GM12874 (cell line): Measurements from ENCODE around the gene ABCF1.

Experiments used
- CTCF ChIP-seq: IDR thresholded peaks from 2 replicates; pipeline ENCODE4 v1.5.1; 2011; ENCODE audit warnings: low read depth, mild to moderate bottlenecking, control low read depth, low read length, moderate library complexity; ENCODE audit not compliant: insufficient read depth

ABCF1 gene

DNA sequence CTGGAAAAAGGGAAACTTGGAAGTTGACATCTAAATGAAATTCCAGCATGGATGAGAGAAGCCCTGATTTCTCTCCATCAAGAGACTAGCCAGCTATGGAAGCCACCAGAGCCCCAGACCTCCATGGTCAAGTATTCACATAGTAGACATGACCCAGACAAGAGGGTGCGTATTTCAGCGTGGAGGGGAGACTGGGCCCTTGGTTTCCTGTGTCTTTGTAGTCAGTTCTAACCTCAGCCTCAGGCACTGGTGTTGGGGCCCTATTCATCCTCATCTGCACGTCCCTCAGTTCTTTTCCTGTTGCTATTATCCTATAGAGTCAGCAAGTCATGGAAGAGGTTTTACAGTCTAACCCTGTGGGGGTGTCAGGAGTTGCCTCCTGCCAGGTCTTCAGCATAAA is 27.4 kb upstream of the ABCF1 start:
- no peak for TF ChIP-seq CTCF

GRCh38 chr6:30544666-30545272 is 26.5 kb upstream of the ABCF1 start:
- peak; percentile 69 for TF ChIP-seq CTCF

- no peak for TF ChIP-seq CTCF
These were observed 23.8 kb upstream of the ABCF1 start for GRCh38 chr6:30547454-30547853.

DNA sequence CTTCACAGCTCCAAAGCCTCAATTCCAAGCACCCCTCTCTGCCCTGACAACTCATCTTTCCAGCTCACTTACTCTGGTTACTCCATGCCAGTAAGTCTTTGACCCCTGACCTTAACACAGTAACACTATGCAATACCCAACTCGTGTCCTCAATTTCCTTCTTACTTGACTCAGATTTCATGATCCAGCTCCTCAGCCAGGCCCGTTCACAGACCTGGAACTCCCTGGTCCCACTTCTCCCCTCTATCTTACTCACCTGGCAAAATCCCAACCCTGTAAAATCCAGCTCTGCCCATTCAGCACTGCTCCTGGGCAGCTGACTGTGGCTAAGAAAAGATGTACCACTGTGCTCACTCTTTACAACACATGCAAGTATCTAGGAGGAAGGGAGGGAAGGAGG is 22.9 kb upstream of the ABCF1 start:
- TF ChIP-seq CTCF = no peak

GRCh38 chr6:30554404-30554803 is 16.8 kb upstream of the ABCF1 start:
- no peak for TF ChIP-seq CTCF

- no peak for TF ChIP-seq CTCF
These were observed 16.1 kb upstream of the ABCF1 start for GRCh38 chr6:30554962-30555815.

DNA sequence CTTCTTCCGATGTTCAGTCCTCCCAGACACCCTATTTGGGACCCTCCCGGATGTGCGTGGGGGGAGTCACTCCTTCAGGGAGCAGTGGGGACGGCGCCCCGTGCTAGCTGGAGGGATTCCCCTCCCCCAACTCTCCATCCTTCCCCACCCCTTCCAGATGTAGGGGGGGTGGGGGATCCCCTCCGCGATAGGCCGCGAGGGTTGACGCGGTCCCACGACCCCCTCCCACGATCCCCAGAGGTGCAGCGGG is 15.5 kb upstream of the ABCF1 start:
- no peak for TF ChIP-seq CTCF
